Measurements from ENCODE around the gene CTSF. TPM values are rescaled to one million over a fixed set of nuclear protein-coding genes. Genes with fewer than 3 reads are reported as not detected.

CTSF gene
- polyA plus RNA-seq, 3 donors, result 1.5 to 3.5 (median 2.3) TPM

DNA sequence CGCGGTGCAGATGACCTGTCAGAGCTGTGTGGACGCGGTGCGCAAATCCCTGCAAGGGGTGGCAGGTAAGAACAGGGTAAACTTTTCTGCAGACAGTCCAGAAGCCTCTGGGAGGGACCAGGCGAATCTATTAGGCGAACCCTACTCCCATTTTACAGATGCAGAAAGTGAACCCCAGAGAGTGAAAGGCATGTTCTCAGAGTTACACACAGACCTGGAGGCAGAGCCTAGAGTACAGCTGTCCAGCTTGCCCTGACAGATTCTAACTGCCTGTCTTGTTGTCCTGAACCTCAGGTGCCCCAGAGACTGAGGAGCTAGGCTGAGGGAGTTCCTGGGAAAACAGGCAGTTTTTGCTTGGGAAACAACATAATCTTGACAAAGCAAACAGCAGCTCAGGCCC is 25.2 kb upstream of the CTSF start:
- peak overlapping the region; percentile 76 for H3K9ac ChIP-seq (ENCODE audit: insufficient read depth, low read length, poor library complexity, severe bottlenecking)
- no peaks in the 10 kb centered on the region for H4K20me1 ChIP-seq (ENCODE audit: insufficient read depth, low read length)
- peak overlapping the region in 1 of 2 donors; percentile 84 for H3K27ac ChIP-seq (ENCODE audit: low read depth in 1 of 2, low read length in 2 of 2)
- peaks cover 0 to under 1% of the 10 kb centered on the region in 2 donors for H3K36me3 ChIP-seq (replicated peaks in 1 of 2; ENCODE audit: control insufficient read depth in 1 of 2, insufficient read depth in 2 of 2, low read length in 2 of 2)
- 61% methylated on average over 7 of the region's 7 CpGs for WGBS (ENCODE audit: insufficient coverage)
- no peak for DNase-seq
- peak overlapping the region; percentile 88 for H3K4me2 ChIP-seq (replicated peaks; ENCODE audit: extremely low read depth, low read length, poor library complexity, severe bottlenecking)
- intact Hi-C loops (cut with micrococcal nuclease), result loop anchor here (2.0 to 5.0 kb wide), 2 partner anchors 23 to 84 kb away; partner anchors contain the start of genes RBM14 (in 2 of the 2) and RBM4B (in 1 of the 2)
- Mint-ChIP-seq H3K27me3 (ENCODE audit: low read depth in 3 of 3) (peaks cover 0 to 1% (median 0%) of the 10 kb centered on the region in 3 donors), H3K9me3 (no peaks in the 10 kb centered on the region), H3K4me3 (peak overlapping the region; percentile 97 to 100), H3K27ac (peak overlapping the region; percentile 11 to 99 (median 98)), H3K36me3 (peaks cover 4 to 13% of the 10 kb centered on the region in 2 donors), H3K4me1 (peaks cover 26% of the 10 kb centered on the region)
- peak overlapping the region; percentile 64 to 84 (median 81) for H3K4me3 ChIP-seq (replicated peaks in 1 of 3; ENCODE audit: low read depth in 2 of 3, low read length in 3 of 3)
- no peaks in the 10 kb centered on the region for H3K27me3 ChIP-seq (ENCODE audit: control insufficient read depth in 2 of 2, insufficient read depth in 2 of 2, low read length in 2 of 2)
- H3K4me1 ChIP-seq (ENCODE audit: control insufficient read depth in 1 of 2, insufficient read depth in 2 of 2, low read length in 2 of 2), result peaks cover 14 to 35% of the 10 kb centered on the region in 2 donors
- peak overlapping the region; percentile 96 for H2AFZ ChIP-seq (ENCODE audit: insufficient read depth, low read depth, low read length, poor library complexity, severe bottlenecking)
- peaks cover 13% of the 10 kb centered on the region for H3K79me2 ChIP-seq (ENCODE audit: insufficient read depth, low read length)
- no peaks in the 10 kb centered on the region for H3K9me3 ChIP-seq (replicated peaks in 1 of 2; ENCODE audit: control insufficient read depth in 1 of 2, insufficient read depth in 1 of 2, low read length in 2 of 2)
- TF ChIP-seq, protein P1, sequence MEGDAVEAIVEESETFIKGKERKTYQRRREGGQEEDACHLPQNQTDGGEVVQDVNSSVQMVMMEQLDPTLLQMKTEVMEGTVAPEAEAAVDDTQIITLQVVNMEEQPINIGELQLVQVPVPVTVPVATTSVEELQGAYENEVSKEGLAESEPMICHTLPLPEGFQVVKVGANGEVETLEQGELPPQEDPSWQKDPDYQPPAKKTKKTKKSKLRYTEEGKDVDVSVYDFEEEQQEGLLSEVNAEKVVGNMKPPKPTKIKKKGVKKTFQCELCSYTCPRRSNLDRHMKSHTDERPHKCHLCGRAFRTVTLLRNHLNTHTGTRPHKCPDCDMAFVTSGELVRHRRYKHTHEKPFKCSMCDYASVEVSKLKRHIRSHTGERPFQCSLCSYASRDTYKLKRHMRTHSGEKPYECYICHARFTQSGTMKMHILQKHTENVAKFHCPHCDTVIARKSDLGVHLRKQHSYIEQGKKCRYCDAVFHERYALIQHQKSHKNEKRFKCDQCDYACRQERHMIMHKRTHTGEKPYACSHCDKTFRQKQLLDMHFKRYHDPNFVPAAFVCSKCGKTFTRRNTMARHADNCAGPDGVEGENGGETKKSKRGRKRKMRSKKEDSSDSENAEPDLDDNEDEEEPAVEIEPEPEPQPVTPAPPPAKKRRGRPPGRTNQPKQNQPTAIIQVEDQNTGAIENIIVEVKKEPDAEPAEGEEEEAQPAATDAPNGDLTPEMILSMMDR (IDR thresholded peaks at IDR 0.05), result no peak

DNA sequence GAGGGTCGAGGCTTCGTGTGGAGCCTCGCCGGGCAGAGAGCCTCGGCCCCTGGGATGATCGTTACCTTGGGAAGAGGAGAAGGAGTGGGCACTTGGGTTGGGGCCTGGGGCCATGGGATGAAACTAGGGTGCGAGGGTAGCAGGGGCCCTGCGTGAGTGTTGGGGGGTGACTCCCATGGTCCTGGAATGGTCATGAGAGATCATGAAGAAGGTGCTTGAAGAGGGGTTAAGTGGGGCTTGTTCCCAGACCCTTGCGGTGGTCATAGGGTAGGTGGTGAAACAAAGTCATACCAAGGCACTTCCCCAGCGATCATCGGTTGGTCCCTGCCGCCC is 24.9 kb upstream of the CTSF start:
- WGBS (ENCODE audit: insufficient coverage), result 7% methylated on average over 12 of the region's 12 CpGs
- Histone ChIP-seq H4K20me1 (ENCODE audit: insufficient read depth, low read length) (no peaks in the 10 kb centered on the region), H3K79me2 (ENCODE audit: insufficient read depth, low read length) (peaks cover 13% of the 10 kb centered on the region), H3K27ac (ENCODE audit: low read depth in 1 of 2, low read length in 2 of 2) (peak overlapping the region; percentile 63 to 84), H2AFZ (ENCODE audit: insufficient read depth, low read depth, low read length, poor library complexity, severe bottlenecking) (peak overlapping the region; percentile 96), H3K4me1 (ENCODE audit: control insufficient read depth in 1 of 2, insufficient read depth in 2 of 2, low read length in 2 of 2) (peaks cover 14 to 35% of the 10 kb centered on the region in 2 donors), H3K36me3 (replicated peaks in 1 of 2; ENCODE audit: control insufficient read depth in 1 of 2, insufficient read depth in 2 of 2, low read length in 2 of 2) (no peaks in the 10 kb centered on the region), H3K4me2 (replicated peaks; ENCODE audit: extremely low read depth, low read length, poor library complexity, severe bottlenecking) (peak overlapping the region; percentile 88), H3K9ac (ENCODE audit: insufficient read depth, low read length, poor library complexity, severe bottlenecking) (peak overlapping the region; percentile 76), H3K27me3 (ENCODE audit: control insufficient read depth in 2 of 2, insufficient read depth in 2 of 2, low read length in 2 of 2) (no peaks in the 10 kb centered on the region), H3K9me3 (replicated peaks in 1 of 2; ENCODE audit: control insufficient read depth in 1 of 2, insufficient read depth in 1 of 2, low read length in 2 of 2) (no peaks in the 10 kb centered on the region), H3K4me3 (replicated peaks in 1 of 3; ENCODE audit: low read depth in 2 of 3, low read length in 3 of 3) (peak overlapping the region; percentile 64 to 84 (median 81))
- TF ChIP-seq, protein P1 (IDR thresholded peaks at IDR 0.05), result no peak
- Mint-ChIP-seq H3K27ac (peak overlapping the region; percentile 95 to 99 (median 98)), H3K4me1 (peaks cover 26% of the 10 kb centered on the region), H3K27me3 (ENCODE audit: low read depth in 3 of 3) (peaks cover 0 to 1% (median 0%) of the 10 kb centered on the region in 3 donors), H3K9me3 (no peaks in the 10 kb centered on the region), H3K36me3 (peaks cover 4 to 13% of the 10 kb centered on the region in 2 donors), H3K4me3 (peak overlapping the region; percentile 97 to 100)
- intact Hi-C loops (cut with micrococcal nuclease), result loop anchor here (2.0 to 5.0 kb wide), 2 partner anchors 24 to 84 kb away; partner anchors contain the start of genes RBM14 (in 2 of the 2) and RBM4B (in 1 of the 2)
- DNase-seq, result peak in 1 of 3 donors; percentile 20
